Osteocyte (in vitro differentiated cells): ENCODE measurements around the gene OLFM2. TPM values are rescaled to one million over a fixed set of nuclear protein-coding genes. Genes with fewer than 3 reads are reported as not detected.
"Not testable (repeated sequence)": the region's sequence is repeated elsewhere in the genome, so short reads cannot be mapped to it uniquely, and the experiment has no call there.

ENCODE experiments used
- DNase-seq: peaks from one replicate; pipeline ENCODE4 v3.0.0; 2021; ENCODE audit warnings: mixed read lengths; ENCODE audit not compliant: unreplicated experiment; ENCODE audit errors: extremely low spot score
- H3K27ac Mint-ChIP-seq: one replicate; pipeline ENCODE4 v1.8.0; 2021; ENCODE audit warnings: mild to moderate bottlenecking, mixed read lengths; ENCODE audit not compliant: unreplicated experiment
- H3K27me3 Mint-ChIP-seq: one replicate; pipeline ENCODE4 v1.8.0; 2021; ENCODE audit warnings: mixed read lengths; ENCODE audit not compliant: unreplicated experiment
- H3K36me3 Mint-ChIP-seq: one replicate; pipeline ENCODE4 v1.8.0; 2021; ENCODE audit warnings: mixed read lengths; ENCODE audit not compliant: unreplicated experiment
- H3K4me1 Mint-ChIP-seq: one replicate; pipeline ENCODE4 v1.8.0; 2021; ENCODE audit warnings: mixed read lengths; ENCODE audit not compliant: unreplicated experiment
- H3K4me3 Mint-ChIP-seq: one replicate; pipeline ENCODE4 v1.8.0; 2021; ENCODE audit warnings: mild to moderate bottlenecking, moderate library complexity, mixed read lengths; ENCODE audit not compliant: unreplicated experiment
- H3K9me3 Mint-ChIP-seq: one replicate; pipeline ENCODE4 v1.8.0; 2021; ENCODE audit warnings: mixed read lengths; ENCODE audit not compliant: unreplicated experiment
- CTCF ChIP-seq: fragments of 200-600 bp; sonication (generic); IDR thresholded peaks from 2 replicates; pipeline ENCODE4 v1.5.0; 2021; ENCODE audit warnings: antibody characterized with exemption, mild to moderate bottlenecking, moderate library complexity
- total RNA-seq: library from RNA; stranded (reverse); gene quantifications from 2 replicates; pipeline ENCODE4 v1.2.1, GENCODE V29; 2021

OLFM2 gene
- total RNA-seq, 1 donor from 2014 or later, result 208 TPM

GRCh38 chr19:9850235-9850959 is 85.9 kb downstream of the OLFM2 start:
- H3K4me3 Mint-ChIP-seq, result no peak overlapping the region
- H3K27ac Mint-ChIP-seq, result no peak overlapping the region
- H3K4me1 Mint-ChIP-seq, result peaks cover 22% of the 10 kb centered on the region
- no peak for TF ChIP-seq CTCF
- no peak for DNase-seq
- H3K9me3 Mint-ChIP-seq, result no peaks in the 10 kb centered on the region
- H3K36me3 Mint-ChIP-seq, result peaks cover 15% of the 10 kb centered on the region
- no peaks in the 10 kb centered on the region for H3K27me3 Mint-ChIP-seq

GRCh38 chr19:9849791-9850190 is 86.5 kb downstream of the OLFM2 start:
- Mint-ChIP-seq H3K27me3 (no peaks in the 10 kb centered on the region), H3K27ac (no peak overlapping the region), H3K4me3 (no peak overlapping the region), H3K9me3 (no peaks in the 10 kb centered on the region), H3K4me1 (peaks cover 22% of the 10 kb centered on the region), H3K36me3 (peaks cover 20% of the 10 kb centered on the region)
- no peak for DNase-seq
- no peak for TF ChIP-seq CTCF

GRCh38 chr19:9848762-9849161 is 87.6 kb downstream of the OLFM2 start:
- peaks cover 22% of the 10 kb centered on the region for H3K4me1 Mint-ChIP-seq
- peaks cover 17% of the 10 kb centered on the region for H3K36me3 Mint-ChIP-seq
- no peak for TF ChIP-seq CTCF
- DNase-seq, result no peak
- H3K4me3 Mint-ChIP-seq, result no peak overlapping the region
- H3K9me3 Mint-ChIP-seq, result no peaks in the 10 kb centered on the region
- no peaks in the 10 kb centered on the region for H3K27me3 Mint-ChIP-seq
- no peak overlapping the region for H3K27ac Mint-ChIP-seq

GRCh38 chr19:9848060-9848459 is 88.3 kb downstream of the OLFM2 start:
- no peak for DNase-seq
- peaks cover 18% of the 10 kb centered on the region for H3K4me1 Mint-ChIP-seq
- peaks cover 16% of the 10 kb centered on the region for H3K36me3 Mint-ChIP-seq
- TF ChIP-seq CTCF, result peak; percentile 58
- no peak overlapping the region for H3K4me3 Mint-ChIP-seq
- H3K27me3 Mint-ChIP-seq, result no peaks in the 10 kb centered on the region
- no peak overlapping the region for H3K27ac Mint-ChIP-seq
- no peaks in the 10 kb centered on the region for H3K9me3 Mint-ChIP-seq

- peak; percentile 90 for DNase-seq
- TF ChIP-seq CTCF, result peak; percentile 75
- Mint-ChIP-seq H3K4me3 (no peak overlapping the region), H3K4me1 (peaks cover 13% of the 10 kb centered on the region), H3K27ac (peak overlapping the region; percentile 73), H3K9me3 (no peaks in the 10 kb centered on the region), H3K27me3 (no peaks in the 10 kb centered on the region), H3K36me3 (peaks cover 20% of the 10 kb centered on the region)
These were observed 89.1 kb downstream of the OLFM2 start for GRCh38 chr19:9847087-9847671.

- not testable (repeated sequence) for H3K9me3 Mint-ChIP-seq, H3K27me3 Mint-ChIP-seq, H3K4me3 Mint-ChIP-seq, DNase-seq, H3K27ac Mint-ChIP-seq
- Mint-ChIP-seq H3K4me1 (peaks cover 13% of the 10 kb centered on the region), H3K36me3 (peaks cover 30% of the 10 kb centered on the region)
These were observed 92.6 kb downstream of the OLFM2 start for GRCh38 chr19:9843626-9844273.
